ENCODE data around the gene FHOD3.

The FHOD3 gene

GRCh38 chr18:36771245-36771644, 473.7 kb downstream of the FHOD3 start (continued):
- TF ChIP-seq ZNF518A (tag by site-specific recombination; conservative IDR thresholded peaks at IDR 0.05; ENCODE audit: low read depth) = no peak

- H3K4me1 ChIP-seq (ENCODE audit: control insufficient read depth, insufficient read depth, low read length) = no peaks in the 10 kb centered on the region
- ChIA-PET POLR2A (no interaction called here), CTCF (interaction anchor here (0.7 to 1.0 kb wide), 2 partner anchors 37 to 186 kb away, joined by 3 read pairs; no protein-coding TSS in a partner anchor)
- H3K9me3 ChIP-seq (ENCODE audit: control insufficient read depth, insufficient read depth, low read depth, low read length) = no peaks in the 10 kb centered on the region
- H3K27ac ChIP-seq (ENCODE audit: extremely low read depth, low read depth, low read length) = no peak overlapping the region
- peaks cover 0 to 4% of the 10 kb centered on the region in 2 experiments; a peak in 1 of 3 replicates for H3K36me3 ChIP-seq (ENCODE audit: control insufficient read depth in 2 of 2, insufficient read depth in 1 of 2, low read length in 2 of 2)
- TF ChIP-seq SP7 (tag by site-specific recombination; IDR thresholded peaks at IDR 0.05) (peak; percentile 35; the same call in 1 of the 2 replicates), ELK4 (IDR thresholded peaks at IDR 0.05; ENCODE audit: borderline replicate concordance, low read depth, low read length) (no peak)
- H3K4me3 ChIP-seq (ENCODE audit: low read depth, low read length) = no peak overlapping the region
Observed at GRCh38 chr18:36772241-36772723, 474.8 kb downstream of the FHOD3 start.

GRCh38 chr18:36775396-36775795, 477.9 kb downstream of the FHOD3 start:
- Histone ChIP-seq H3K27ac (ENCODE audit: extremely low read depth, low read depth, low read length) (no peak overlapping the region), H3K4me1 (ENCODE audit: control insufficient read depth, insufficient read depth, low read length) (no peaks in the 10 kb centered on the region), H3K4me3 (ENCODE audit: low read depth, low read length) (no peak overlapping the region), H3K36me3 (ENCODE audit: control insufficient read depth in 2 of 2, insufficient read depth in 1 of 2, low read length in 2 of 2) (peaks cover 0 to 20% of the 10 kb centered on the region in 2 experiments; a peak in 1 of 3 replicates), H3K9me3 (ENCODE audit: control insufficient read depth, insufficient read depth, low read depth, low read length) (no peaks in the 10 kb centered on the region)
- ChIA-PET POLR2A (no interaction called here), CTCF (no interaction called here)
- TF ChIP-seq ZNF148 (tag by site-specific recombination; IDR thresholded peaks at IDR 0.05; ENCODE audit: borderline replicate concordance) (no peak), ZNF19 (tag by site-specific recombination; IDR thresholded peaks at IDR 0.05; ENCODE audit: low read depth) (no peak), OSR2 (tag by site-specific recombination; IDR thresholded peaks at IDR 0.05) (no peak), ZNF747 (tag by site-specific recombination; IDR thresholded peaks at IDR 0.05) (no peak), ZNF341 (tag by site-specific recombination; IDR thresholded peaks at IDR 0.05; ENCODE audit: low read depth) (no peak), GLI2 (tag by site-specific recombination; IDR thresholded peaks at IDR 0.05; ENCODE audit: borderline replicate concordance, low read depth) (no peak), ZIC2 (tag by site-specific recombination; IDR thresholded peaks at IDR 0.05) (no peak), KLF8 (tag by site-specific recombination; IDR thresholded peaks at IDR 0.05) (no peak), ZNF398 (tag by site-specific recombination; IDR thresholded peaks at IDR 0.05) (no peak)
